GM19023 (cell line): Measurements from ENCODE around the gene PIGQ.

Experiments
- ATAC-seq: cut with Tn5 transposase; IDR thresholded peaks from one replicate; pipeline ENCODE4 v1.9.1; 2021; ENCODE audit warnings: mild to moderate bottlenecking, moderate library complexity; ENCODE audit not compliant: unreplicated experiment

The PIGQ gene

DNA sequence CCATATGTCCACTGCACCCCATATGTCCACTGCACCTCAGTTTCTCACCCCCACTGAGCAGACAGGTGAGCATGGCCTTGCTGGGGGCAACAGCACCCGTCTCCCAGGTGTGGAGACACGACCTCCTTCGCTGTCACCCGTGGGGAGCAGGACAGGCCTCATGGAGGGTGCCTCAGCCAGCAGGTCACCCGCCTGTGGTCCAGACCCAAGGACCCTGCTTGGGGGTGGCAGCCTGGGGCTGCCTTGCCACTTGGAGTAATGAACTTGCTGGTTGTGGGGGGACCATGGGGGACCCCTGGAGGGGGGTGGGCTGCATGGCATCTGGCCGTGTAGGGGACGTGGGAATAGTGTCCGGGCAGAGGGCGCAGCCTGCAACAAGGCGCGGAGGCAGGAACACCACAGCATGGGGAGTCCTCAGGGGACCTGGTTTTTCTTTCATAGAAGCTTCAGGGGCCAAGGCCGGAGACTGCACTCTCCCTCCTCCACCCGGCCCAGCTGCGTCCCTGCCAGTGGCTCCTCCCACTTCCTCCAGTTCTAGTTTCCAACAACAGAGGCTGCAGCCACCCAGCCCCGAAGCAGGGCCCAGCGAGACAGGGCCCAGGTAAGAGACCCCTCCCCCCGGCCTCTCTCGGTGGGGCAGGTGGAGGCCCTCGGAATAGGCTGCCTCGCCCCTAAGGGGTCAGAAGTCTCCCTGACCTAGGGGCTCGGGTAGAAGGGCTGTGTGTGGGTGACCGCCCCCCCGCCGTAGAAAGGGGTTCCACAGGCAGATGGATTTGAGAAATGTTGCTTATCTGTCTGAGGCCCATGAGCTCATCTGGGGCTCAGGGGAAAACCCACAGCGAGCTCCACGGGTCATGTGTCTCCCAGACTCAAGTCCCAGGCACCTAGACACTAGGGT lies 3.0 kb upstream of the PIGQ start, which contains the start of gene NHLRC4:
Gene NHLRC4 (plus strand): TSS at position 531 of the 898 bp plus-strand sequence. CDS start 1,043 bp downstream, outside the sequence.
- ATAC-seq, result peak; percentile 51

DNA sequence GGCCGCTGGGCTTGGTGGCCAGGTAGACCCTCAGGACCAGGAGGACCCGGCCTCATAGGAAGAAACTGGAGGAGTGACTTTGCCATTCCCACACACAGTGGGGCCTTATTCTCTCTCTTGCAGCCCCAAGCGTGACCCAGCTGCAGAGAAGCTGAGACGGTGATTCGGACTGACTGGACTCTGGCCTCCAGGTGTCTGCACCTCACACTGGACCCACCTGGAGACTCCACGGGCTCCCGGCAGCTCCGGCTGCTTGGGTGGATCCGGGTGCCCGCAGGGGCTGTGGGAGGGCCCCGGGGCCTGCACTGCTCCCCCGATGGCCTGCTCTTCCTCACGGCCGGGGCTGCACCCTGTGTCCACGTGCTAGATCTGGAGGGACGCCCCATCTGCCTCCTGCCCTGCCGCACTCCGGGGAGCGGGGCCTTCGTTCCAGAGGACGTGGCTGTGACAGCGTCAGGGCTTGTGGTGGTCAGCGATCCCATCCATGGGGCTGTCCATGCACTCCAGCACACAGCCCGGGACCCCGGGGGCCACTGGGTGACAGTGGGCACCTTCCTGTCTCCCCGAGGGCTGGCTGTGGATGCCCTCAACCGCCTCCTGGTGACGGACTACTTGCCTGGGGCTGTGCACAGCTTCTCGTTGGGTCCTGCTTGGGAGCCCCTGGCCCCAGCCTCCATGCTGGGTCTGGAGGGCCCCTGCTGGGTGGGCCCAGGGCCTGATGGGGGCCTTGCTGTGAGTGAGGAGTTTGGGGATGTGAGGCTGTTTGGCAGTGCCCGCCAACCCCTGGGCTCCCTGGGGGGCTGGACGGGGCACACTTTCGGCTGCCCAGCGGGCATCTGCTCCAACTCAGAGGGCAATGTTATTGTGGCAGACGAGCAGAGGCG lies 2.2 kb upstream of the PIGQ start:
- ATAC-seq, result no peak

DNA sequence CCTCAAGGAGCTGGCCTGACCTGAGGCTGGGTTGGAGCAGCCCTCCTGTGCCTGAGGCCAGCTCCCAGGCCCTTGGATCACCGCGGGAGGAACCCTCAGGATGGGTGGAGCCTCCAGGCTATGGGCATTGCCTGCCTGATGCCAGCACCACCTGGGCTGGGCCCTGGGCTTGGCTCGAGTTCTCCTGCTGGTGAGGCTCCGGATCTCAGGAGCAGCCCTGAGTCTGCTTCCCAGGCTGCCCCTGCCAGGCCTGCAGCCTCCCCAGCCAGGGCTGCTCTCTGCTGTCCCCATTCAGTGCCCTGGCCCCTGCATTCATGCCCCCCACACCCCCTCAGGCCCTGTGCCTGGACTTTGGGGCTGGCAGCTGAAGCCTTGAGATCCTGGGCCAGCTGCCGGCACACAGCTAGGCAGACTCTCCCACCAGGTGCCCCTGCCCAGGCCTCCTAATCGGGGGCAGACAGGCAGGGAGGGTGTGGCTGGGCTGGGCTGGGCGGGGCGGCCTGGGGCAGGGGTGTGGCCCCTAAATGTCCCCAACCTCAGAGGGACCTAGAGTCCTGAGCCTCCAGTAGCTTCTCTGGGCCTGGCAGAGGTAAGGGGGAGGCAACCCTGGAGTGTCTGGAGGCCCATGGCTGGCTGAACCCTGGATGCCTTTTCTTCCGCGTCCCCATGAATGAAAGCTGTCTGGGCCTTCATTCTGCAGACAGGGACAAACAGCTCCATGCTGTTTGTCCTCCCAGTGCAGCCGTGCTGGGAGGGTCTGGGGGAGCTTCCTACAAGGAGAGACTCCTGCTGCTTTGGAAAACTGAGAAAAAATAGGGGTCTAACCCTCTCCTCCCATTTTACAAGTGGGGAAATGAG lies 1.1 kb upstream of the PIGQ start:
- no peak for ATAC-seq

DNA sequence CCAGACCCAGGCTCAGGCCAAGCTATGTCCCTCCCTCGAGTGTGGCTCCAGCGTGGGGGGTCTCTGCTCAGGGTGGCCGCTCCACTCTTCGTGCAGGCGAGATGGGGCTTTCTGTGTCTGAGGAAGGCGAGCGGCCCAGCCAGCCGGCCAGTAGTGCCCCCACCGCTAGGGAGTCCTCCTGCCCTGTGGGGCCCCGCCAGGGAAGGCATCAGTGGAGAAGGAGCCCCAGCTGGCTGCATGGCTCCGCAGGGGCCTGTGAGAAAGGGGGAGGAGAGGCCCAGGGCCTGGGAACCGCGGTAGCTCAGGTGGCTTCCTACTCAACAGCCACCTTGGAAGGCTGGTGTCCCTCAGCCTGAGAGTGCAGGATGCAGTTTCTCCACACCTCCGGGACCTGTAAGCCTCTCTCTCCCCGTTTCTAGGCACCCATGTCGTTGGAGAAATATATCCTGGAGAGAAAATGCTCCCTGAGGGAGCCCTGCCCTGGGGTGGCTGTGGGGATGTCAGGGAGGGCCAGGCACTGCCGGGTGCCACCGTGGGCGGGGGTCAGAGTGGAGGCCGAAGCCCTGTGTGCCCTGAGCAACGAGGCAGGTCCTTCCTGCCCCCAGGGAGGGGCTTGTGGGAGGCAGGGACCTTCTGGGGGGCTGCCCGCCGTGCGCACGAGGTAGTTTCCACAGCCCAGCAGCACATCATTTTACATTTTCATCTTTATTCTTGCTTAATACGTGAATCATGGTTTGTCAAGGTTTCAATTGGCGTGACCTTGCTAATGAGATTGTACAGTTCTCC lies 3.3 kb downstream of the PIGQ start:
- no peak for ATAC-seq

DNA sequence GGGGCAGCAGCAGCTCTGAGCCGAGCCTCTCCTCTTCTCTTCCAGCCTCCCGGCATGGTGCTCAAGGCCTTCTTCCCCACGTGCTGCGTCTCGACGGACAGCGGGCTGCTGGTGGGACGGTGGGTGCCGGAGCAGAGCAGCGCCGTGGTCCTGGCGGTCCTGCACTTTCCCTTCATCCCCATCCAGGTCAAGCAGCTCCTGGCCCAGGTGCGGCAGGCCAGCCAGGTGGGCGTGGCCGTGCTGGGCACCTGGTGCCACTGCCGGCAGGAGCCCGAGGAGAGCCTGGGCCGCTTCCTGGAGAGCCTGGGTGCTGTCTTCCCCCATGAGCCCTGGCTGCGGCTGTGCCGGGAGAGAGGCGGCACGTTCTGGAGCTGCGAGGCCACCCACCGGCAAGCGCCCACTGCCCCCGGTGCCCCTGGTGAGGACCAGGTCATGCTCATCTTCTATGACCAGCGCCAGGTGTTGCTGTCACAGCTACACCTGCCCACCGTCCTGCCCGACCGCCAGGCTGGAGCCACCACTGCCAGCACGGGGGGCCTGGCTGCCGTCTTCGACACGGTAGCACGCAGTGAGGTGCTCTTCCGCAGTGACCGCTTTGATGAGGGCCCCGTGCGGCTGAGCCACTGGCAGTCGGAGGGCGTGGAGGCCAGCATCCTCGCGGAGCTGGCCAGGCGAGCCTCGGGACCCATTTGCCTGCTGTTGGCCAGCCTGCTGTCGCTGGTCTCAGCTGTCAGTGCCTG lies 4.4 kb downstream of the PIGQ start:
- no peak for ATAC-seq

DNA sequence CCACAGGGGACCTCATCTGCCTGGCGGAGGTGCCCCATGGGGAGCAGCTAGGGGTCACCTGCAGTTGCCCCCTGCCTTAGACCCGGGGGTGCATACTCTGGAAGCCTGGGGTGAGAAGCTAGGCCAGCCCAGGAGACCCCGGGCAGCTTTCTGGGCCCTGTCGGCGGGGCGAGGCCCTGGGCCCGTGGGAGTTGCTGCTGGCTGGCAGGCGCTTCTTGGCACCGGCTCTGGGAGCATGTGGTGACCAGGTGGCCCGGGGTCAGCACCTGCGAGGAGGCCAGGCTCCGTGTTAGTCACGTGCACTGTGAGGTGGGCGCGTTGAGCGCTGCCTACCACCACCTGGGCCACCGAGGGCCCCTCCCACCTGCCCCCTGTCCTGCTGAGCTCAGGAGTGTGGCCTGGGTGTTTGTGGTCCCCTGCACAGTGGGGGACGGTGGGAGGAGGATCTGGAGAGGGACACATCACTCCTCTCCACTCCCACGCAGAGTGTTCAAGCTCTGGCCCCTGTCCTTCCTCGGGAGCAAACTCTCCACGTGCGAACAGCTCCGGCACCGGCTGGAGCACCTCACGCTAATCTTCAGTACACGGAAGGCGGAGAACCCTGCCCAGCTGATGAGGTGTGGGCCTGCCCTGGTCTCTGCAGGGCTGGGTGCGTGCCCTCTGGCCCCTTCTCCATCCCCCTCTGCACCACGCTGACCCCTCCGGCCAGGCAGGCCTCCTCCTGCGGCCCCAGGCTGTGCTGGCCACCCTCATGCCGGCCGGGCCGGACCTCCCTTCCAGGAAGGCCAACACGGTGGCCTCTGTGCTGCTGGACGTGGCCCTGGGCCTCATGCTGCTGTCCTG lies 5.8 kb downstream of the PIGQ start:
- ATAC-seq, result no peak

DNA sequence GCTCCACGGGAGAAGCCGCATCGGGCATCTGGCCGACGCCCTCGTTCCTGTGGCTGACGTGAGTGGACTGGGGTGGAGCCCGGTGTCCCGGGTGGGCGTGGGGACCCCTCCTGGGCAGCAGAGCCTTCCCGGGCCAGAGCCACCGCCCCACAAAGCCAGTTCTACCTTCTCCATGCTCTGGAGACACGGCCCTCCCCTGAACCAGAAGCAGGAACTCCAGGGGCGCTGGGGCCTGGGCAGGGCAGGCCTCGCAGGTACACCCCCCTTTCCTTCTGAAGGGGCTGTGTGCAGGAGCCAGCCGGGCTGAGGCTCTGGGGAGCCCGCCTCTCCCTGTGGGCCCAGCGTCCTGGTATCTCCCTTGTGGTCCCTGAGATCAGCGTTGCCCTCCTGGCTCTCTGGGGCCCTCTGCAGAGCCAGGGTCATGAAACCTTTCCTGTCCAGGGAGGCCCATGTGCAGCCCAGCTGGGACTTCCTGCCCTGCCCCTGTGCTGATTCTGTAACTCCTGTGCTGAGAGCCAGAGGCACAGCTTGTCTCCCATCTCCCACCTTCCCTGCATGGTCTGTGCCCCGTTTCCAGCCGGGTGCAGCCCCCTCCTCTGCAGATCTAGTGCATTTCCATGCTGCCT lies 6.5 kb downstream of the PIGQ start:
- ATAC-seq, result no peak

DNA sequence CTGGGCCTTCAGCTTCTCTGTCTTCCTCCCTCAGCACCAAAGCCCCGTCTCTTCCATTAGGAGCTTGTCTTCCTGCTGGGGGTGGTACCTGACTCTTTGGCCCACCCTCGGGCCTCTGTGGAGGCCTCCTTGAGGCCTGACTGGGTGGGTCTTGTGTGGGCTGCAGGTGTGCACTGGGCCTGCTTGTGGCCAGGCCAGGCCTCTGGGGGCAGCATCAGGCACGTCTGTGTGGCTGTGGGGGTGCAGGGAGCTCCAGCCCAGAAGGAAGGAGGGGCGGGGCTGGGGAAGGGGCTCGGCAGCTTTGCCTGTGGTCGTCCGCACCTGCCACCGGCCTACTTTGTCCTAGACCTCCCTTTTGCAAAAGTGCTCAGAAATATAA lies 7.0 kb downstream of the PIGQ start:
- ATAC-seq, result no peak

DNA sequence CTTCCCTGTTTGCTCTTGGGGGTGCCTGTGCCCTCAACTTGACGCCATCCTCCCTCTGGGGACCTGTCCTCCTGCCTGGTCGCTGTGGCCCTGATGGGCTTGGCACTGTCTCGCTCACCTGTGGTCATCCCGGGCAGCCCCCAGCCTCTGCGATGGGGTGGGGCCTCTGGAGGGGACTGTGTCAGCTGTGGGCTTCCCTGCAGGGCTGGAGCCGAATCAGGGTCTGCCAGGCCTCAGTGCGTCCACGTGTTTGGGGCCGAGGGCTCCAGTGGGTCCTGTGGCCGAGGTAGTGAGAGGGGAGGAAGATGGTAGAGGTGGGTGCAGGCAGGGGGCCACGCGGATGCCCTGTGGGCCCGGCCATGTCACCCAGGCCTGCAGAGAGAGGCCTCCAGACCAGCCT lies 8.0 kb downstream of the PIGQ start:
- no peak for ATAC-seq

DNA sequence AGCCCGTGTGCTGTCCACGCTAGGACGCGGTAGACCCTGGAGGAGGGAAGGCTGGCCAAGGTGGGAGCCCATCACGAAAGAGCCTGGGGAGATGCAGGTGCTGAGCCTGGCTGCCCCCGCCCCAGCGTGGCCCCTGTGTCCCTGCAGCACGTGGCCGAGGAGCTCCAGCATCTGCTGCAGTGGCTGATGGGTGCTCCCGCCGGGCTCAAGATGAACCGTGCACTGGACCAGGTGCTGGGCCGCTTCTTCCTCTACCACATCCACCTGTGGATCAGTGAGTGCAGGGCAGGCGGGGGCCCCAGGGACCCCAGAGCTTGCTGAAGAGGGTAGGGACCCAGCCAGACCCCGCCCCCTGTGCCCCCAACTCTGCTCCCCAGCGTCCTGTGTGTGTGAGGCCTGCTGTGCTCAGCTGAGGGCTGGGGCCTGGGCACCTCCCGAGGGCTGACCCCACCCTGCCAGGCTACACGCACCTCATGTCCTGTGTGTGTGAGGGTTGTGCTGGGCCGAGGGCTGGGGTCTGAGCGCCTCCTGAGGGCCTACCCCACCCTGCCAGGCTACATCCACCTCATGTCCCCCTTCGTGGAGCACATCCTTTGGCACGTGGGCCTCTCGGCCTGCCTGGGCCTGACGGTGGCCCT lies 8.6 kb downstream of the PIGQ start:
- no peak for ATAC-seq

DNA sequence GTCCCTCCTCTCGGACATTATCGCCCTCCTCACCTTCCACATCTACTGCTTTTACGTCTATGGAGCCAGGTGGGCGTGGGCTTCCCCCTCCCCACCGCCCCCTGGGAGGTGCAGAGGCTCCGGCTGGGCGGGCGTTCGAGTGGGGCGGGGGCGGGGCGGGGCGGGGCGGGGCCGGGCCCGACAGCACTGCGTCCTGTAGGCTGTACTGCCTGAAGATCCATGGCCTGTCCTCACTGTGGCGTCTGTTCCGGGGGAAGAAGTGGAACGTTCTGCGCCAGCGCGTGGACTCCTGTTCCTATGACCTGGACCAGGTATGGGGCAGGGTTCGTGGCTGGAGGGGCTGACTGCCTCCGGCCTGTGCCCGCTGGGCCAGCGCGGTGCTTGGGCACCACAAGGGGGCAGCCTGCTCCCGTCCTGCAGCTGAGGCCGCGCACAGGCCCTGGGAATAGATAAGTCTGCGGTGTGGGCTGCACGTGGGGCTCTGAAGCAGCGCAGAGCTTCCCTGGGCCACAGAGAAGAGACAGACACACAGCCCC lies 9.2 kb downstream of the PIGQ start:
- peak; percentile 51 for ATAC-seq

DNA sequence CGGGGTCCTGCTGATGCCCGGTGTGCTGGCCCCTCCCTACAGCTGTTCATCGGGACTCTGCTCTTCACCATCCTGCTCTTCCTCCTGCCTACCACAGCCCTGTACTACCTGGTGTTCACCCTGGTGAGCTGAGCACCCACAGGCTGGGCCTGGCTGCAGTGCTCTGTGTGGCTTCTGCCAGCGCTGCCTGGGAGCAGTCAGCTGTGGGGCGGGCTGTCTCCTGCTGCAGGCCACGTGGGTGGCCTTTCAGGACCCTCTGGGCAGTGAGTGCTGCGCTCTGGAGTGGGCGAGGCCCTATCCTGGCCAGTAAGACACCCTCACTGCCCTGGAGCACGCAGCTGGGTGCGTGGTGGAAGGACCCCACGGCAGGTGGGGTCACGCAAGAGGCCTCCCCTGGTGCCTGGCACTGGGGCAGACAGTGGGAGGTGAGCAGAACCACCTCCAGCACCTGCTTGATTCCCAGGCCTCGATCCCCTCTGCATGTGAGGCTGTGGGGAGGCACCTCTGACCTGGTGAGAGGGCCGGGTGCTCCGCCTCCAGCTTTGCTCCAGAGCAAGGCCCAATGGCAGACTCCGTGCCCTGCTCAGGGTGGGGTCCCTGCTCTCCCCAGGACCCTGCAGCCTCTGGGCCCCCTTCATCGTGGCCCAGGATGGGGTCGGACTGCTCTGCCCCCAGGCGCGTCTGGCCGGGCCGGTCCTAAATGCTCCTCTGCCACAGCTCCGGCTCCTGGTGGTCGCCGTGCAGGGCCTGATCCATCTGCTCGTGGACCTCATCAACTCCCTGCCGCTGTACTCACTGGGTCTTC lies 10.6 kb downstream of the PIGQ start:
- ATAC-seq, result no peak

DNA sequence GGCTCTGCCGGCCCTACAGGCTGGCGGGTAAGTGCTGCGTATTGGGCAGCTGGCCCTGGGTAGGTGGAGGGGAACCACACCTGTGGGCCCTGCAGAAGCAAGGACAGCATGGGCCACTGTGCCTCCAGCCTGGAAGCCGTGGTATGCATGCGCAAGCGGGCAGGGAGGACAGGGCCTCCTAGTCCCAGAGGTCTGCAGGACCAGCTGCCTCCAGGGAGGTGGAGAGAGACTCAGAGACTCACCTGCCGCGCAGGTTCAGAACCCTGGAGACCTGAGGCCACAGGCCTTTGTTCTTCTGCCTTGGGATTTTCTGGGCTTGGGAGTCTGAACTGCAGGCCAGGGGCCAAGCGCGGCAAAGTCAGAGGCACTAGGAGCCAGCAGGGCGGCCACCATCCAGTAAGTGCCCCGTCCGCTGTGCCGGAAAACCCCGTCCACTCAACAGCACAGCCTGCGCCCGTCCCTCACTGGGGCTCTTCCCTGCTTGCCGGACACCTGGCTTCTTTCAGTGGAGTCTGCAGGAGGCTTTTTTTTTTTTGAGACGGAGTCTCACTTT lies 11.3 kb downstream of the PIGQ start:
- ATAC-seq, result no peak

DNA sequence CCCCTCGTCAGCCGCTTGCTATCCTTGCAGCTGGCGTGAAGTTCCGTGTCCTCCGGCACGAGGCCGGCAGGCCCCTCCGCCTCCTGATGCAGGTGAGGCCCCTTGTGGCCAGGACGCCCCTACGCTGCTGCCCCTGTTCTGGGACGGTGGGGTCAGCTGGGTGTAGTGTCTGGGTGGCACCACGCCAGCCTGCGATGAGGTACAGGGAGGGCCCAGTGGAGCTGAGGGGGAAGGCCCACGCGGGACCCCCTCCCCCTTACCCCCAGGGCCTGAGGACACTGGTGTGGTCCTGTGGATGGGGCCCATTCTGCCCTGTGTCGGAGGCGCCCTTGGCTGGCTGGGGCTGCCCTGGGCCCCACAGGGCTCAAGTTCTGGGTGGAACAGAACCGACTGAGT lies 12.4 kb downstream of the PIGQ start:
- ATAC-seq, result no peak

DNA sequence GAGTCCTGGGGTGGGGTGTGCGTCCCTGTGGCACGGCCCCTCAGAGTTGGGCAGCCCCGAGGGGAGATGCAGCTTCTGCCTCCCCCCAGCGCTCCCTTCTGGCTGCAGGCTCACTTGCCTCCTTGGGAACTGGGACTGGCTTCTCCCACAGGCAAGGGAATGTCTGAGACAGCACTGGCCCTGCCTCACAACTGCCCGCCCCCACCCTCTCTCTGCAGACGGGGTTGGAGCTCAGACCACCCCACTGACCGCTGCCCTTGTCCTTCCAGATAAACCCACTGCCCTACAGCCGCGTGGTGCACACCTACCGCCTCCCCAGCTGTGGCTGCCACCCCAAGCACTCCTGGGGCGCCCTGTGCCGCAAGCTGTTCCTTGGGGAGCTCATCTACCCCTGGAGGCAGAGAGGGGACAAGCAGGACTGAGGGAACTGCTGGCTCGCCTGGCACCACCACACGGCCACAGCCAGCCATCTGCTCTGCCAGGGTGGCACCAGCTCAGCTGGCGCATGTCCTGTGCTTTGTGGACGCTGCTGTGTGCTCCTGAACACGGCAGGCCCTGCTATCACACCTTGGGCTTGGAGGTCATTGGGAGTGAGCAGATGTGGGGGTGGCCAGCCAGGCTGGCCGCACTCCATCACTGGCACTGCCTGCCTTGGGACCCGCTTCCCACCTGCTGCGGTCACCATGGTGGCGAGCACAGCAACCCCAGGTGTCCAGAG lies 13.0 kb downstream of the PIGQ start:
- ATAC-seq, result no peak

DNA sequence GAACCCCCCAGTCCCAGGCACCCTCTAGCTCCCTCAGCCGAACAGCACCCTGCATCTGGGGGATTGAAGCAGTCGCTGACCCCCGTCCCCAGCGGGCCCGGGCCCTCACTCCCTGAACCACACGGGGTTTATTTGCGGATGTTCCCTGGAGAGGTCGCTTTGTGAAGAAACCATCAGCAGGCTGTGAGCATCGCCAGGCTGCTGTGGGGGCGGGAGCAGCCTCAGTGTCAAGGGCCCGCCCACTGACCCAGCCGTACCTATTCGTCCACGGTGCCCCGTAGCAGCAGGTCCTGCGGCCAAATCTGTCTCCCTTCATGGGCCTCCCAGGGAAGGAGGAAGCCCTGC lies 13.7 kb downstream of the PIGQ start:
- no peak for ATAC-seq
